WI38 (cell line): ENCODE measurements around the gene DUOX2.
"Not testable (repeated sequence)": the region's sequence is repeated elsewhere in the genome, so short reads cannot be mapped to it uniquely, and the experiment has no call there.

Experiments
- H3K4me3 ChIP-seq: 2 replicates; pipeline ENCODE4 v1.5.1; 2011; ENCODE audit warnings: low read depth, mild to moderate bottlenecking, control low read depth, low read length
- TF ChIP-seq, protein P1 (sequence below): IDR thresholded peaks from 2 replicates; pipeline ENCODE4 v1.5.1; 2012; ENCODE audit warnings: low read depth, mild to moderate bottlenecking, control low read depth, low read length

The DUOX2 gene

DNA sequence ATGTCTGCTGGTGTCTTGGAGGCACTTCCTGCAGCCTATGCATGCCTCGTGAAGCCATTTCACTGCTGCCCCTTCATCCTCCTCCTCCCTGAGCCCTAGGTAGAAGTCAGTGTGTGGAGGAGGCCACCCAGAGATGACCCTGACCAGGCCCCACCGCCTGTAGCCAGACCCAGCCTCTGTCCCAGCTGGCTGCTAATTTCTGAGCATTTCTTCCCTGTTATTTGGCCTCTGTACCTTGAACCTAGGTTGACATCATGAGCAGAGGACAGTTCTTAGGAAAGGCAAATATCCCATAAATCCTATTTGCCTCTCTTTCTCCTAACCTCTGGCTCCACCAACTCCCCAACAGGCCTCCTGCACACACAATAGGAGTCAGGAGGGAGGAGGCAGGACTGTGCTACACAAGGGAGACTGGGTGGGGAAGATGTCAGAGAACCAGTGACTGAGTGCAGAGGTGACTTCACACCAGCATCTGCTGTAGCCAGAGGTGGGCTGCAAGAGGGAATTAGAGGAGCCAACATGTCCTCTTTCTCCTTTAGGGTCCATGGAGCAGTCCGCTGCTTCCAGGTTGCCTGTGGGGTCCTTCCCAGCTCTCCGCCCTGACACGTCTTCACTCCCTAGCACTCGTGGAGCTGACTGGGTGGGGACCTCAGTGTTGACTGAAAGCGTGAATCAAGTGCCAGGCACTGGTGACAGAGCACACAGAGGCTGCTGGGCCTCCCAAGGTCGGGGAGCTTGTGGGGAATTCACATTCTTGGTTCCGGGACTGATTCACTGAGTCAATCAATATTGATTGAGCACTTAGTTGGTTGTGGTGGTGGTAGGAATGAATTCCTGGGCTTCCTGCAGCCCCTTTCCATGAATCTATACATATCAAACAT, 38.3 kb downstream of the DUOX2 start:
- not testable (repeated sequence) for H3K4me3 ChIP-seq

DNA sequence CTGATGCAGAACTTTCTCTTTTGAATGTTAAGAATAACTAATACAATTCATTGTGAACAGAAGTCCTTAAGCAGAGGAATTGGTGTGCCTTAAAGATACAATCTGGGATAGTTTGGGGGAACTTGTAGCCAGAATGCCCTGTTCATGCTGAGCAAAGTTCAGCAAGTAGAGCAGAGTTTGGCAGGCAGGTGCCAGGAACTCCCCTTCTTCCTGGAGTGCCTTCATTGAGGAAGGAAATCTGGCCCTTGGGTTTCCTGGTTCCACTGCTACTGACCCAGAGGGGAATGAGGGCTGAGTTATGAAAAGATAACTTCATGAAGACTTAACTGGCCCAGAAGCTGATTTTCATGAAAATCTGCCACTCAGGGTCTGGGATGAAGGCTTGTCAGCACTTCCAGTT, 40.4 kb downstream of the DUOX2 start:
- H3K4me3 ChIP-seq: not testable (repeated sequence)

DNA sequence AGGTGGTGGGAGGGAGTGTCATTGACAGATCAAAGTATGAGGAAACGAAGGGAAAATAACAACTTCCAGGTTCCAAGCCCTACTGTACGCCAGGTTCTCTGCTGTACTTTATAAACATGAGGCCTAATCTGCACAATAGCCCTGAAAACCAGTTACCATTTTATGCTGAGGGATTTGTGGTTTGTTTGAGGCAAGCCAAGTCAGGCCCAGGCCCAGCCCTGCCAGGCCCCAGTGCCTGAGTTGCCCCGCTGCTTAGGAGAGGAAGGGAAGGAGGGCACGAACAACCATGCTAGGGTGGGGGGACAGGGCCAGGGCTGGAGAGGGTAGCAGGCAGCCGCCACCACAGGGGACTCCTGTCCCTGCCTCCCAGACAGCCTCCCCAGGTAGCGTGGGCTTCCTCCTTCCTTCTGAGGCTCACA, 44.0 kb downstream of the DUOX2 start:
- not testable (repeated sequence) for H3K4me3 ChIP-seq

DNA sequence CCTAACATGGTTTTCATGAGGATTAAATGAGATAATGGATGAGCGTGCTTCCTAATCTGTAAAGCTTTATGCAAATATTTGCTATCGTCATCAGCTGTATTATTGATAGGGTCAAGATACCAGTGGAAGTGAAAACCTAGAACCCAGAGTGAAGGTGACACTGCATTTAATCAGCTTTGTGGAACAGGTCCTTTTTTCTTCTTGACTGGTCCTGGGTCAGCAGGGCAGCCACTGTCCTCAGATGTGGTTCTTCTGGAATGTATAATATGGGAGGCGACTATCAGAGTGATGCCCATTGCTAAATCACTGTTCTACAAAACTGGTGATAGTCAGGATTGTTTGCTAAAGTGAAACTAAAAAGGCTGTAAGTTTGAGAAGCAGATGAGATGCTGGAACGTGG, 49.6 kb downstream of the DUOX2 start:
- no peak overlapping the region for H3K4me3 ChIP-seq
- TF ChIP-seq, protein P1, sequence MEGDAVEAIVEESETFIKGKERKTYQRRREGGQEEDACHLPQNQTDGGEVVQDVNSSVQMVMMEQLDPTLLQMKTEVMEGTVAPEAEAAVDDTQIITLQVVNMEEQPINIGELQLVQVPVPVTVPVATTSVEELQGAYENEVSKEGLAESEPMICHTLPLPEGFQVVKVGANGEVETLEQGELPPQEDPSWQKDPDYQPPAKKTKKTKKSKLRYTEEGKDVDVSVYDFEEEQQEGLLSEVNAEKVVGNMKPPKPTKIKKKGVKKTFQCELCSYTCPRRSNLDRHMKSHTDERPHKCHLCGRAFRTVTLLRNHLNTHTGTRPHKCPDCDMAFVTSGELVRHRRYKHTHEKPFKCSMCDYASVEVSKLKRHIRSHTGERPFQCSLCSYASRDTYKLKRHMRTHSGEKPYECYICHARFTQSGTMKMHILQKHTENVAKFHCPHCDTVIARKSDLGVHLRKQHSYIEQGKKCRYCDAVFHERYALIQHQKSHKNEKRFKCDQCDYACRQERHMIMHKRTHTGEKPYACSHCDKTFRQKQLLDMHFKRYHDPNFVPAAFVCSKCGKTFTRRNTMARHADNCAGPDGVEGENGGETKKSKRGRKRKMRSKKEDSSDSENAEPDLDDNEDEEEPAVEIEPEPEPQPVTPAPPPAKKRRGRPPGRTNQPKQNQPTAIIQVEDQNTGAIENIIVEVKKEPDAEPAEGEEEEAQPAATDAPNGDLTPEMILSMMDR: no peak

DNA sequence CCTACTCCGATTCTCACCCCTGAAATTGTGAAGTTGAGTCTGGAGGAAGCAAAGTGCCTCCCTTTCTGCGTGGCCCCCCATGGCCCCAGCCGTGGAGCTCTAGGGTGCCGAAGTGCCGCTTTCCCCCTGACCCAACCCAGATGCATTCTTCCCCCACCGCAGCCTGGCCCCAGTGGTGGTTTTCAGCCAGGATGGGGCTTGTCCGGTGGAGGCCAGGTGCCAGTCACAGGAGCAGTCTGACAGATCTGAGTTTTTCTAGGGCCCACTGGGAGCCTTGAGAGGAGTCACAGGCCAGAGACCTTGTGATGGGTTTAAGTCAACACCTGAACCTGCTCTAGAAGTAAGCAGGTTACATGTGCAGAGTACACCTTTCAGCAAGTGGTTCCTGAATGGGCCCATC, 51.7 kb downstream of the DUOX2 start:
- not testable (repeated sequence) for H3K4me3 ChIP-seq

DNA sequence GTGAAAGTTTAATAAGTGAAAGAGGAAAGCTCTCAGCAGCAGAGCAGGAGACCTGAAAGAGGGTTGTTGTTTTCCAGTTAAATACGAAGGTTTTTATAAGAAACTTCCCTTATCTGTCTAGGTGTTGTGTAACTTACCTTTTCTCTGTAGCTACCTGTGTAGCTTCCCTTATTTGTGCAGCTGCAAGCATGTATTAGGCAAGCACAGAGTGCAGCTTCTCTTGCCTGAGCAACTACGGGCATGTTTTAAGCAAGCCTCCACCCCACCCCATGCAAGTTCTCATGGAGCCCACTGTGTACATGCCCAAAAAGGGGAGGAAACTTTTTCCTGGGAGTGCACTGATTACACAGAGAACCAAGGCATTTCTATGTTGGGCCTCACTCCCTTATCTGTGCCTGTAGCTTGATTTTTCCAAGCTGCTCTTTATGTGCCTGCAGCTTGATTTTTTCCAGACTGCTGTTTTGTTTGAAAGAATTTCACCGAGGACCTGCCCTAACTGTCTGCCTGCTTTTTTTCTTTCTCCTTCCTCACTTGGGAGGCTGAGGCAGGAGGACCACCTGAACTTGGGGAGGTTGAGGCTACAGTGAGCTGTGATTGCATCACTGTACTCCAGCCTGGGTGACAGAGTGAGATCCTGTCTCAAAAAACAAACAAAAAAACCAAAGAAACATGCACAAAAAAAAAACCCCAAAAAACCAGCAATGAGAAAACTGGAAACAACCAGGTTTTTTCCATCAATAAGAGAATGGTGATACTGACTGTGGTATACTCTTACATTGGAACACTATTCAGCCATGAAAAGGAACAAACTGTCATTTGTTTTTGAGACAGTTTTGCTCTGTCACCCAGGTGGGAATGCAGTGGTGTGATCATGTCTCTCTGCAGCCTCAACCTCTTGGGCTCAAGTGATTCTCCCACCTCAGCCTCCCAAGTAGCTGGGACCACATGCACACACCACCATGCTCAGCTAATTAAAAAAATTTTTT, 55.0 kb downstream of the DUOX2 start:
- not testable (repeated sequence) for H3K4me3 ChIP-seq

DNA sequence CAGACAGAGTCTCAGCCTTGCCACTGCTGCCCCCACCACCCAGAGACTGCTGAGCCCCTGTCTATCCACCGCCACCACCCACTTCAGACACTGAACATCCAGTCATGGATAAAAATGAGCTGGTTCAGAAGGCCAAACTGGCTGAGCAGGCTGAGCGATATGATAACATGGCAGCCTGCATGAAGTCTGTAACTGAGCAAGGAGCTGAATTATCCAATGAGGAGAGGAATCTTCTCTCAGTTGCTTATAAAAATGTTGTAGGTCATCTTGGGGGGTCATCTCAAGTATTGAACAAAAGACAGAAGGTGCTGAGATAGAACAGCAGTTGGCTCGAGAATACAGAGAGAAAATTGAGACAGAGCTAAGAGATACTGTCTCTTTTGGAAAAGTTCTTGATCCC, 61.3 kb downstream of the DUOX2 start:
- not testable (repeated sequence) for H3K4me3 ChIP-seq

DNA sequence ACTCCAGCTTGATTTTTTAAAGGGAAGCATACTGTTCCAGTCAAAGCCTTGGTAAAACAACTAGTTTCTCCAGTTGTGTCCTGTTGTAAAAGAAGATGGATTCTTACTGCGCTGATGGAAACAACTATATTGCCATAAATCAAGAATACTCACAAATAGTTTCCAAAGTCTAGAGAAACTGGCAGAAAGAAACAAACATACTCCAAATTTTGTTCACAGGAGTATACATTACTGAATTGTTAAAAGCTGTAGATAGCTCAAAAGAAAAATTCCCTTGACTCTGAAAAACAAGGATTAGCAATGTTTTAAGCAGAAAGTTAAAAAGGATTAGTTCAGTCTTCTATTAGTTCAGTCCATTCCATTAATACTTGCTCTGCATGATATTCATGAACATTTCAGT, 63.4 kb downstream of the DUOX2 start:
- TF ChIP-seq, protein P1: no peak
- no peak overlapping the region for H3K4me3 ChIP-seq

DNA sequence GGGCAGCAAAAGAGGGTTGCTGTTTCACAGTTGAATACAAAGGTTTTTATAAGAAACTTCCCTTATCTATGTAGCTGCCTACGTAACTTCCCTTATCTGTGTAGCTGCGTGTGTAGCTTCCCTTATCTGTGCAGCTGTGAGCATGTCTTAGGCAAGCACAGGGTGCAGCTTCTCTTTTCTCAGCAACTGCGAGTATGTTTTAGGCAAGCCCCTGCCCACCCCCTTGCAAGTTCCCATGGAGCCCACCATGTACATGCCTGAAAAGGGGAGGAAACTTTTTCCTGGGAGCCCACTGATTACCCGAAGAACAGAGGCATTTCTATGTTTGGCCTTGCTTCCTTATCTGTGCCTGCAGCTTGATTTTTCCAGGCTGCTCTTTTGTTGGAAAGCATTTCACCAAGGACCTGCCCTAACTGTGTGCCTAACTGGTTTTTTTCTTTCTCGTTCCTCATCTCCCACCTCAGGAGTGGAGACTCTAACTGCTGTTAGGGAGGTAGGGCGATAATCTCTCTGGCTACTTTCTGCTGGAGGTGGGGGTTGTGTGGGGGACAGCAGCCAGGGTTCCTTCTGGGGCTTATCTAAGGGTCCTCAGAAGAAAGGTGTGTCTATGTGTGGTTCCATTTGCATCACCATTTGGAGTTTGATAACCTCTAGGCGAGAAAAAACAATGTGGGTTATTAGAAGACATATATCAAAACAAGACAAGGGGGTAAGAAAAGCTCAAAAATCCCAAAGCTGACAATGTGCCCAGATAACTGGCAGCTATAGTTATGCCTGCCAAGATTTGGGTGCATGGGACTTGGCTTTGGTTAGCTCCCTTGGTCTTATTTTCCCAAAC, 65.0 kb downstream of the DUOX2 start:
- no peak overlapping the region for H3K4me3 ChIP-seq

DNA sequence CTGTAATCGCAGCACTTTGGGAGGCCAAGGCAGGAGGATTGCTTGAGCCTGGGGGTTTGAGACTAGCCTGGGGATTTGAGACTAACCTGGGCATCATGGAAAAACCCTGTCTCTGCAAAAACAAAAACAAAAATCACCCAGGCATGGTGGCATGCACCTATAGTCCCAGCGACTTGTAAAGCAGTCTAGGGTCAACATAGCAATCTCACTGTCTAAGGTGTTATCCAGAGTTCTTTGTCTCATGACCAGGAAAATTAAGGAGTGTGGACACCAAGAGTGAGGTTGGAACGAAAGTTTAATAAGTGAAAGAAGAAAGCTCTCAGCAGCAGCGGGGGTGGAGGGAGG, 65.6 kb downstream of the DUOX2 start:
- not testable (repeated sequence) for H3K4me3 ChIP-seq

More for the DNA sequence above, 65.0 kb downstream of the DUOX2 start:
- TF ChIP-seq, protein P1: no peak

DNA sequence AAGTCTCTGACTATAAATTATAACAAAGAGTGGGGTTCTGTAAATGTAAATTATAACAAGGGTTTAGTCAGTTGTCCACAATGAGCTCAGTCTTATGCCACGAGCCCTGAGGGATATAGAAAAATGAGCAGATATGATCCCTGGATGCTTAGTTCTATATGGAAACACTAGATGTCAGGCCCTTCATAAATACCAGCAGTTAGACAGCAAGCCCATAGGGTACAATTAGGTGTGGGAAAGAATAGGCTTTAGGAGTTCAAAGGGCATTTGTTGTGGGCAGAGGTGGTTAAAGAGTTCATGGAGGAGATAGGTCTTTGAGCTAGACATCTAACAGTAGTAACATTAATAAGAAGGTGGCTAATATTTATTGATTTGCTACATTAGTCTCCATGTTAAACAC, 69.7 kb downstream of the DUOX2 start:
- H3K4me3 ChIP-seq: not testable (repeated sequence)

DNA sequence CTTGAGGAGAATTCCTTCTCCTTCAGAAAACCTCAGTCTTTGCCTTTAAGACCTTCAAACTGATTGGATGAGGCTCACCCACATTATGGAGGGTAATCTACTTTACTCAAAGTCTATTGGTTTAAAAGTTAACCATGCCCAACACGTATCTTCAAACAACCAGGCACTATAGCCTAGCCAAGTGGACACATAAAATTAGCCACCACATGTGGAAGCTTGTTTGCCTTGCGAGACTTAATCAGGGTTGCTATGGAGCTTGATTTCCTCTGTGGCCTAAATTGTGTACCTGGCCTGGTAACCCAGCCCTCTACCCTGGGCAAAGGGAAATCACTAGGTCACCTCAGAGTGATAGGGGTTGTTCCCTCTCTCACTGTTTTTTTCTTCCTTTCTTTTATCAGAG, 71.1 kb downstream of the DUOX2 start:
- not testable (repeated sequence) for H3K4me3 ChIP-seq
